Neuron (in vitro differentiated cells): Measurements from ENCODE around the gene ARRDC4.

Experiments
- H2AFZ ChIP-seq: one replicate; pipeline ENCODE4 v1.6.1; 2013; ENCODE audit warnings: low read depth, mild to moderate bottlenecking, inconsistent platforms, low read length, moderate library complexity
- H3K27me3 ChIP-seq: one replicate; pipeline ENCODE4 v1.6.1; 2013; ENCODE audit warnings: low read length; ENCODE audit not compliant: insufficient read depth
- H3K36me3 ChIP-seq: one replicate; pipeline ENCODE4 v1.6.1; 2013; ENCODE audit warnings: low read length; ENCODE audit not compliant: insufficient read depth
- H3K4me1 ChIP-seq: one replicate; pipeline ENCODE4 v1.6.1; 2013; ENCODE audit warnings: low read length; ENCODE audit not compliant: insufficient read depth
- H3K4me3 ChIP-seq: 2 replicates; pipeline ENCODE4 v1.5.1; 2013; ENCODE audit warnings: mild to moderate bottlenecking, low read length, moderate library complexity
- H3K9me3 ChIP-seq: one replicate; pipeline ENCODE4 v1.6.1; 2013; ENCODE audit warnings: low read length

ARRDC4 gene

GRCh38 chr15:98009169-98009568, 48.7 kb downstream of the ARRDC4 start:
- no peaks in the 10 kb centered on the region for H3K36me3 ChIP-seq
- H3K27me3 ChIP-seq: peaks cover under 1% of the 10 kb centered on the region
- no peak overlapping the region for H2AFZ ChIP-seq
- no peaks in the 10 kb centered on the region for H3K9me3 ChIP-seq
- H3K4me3 ChIP-seq: no peak overlapping the region
- H3K4me1 ChIP-seq: no peaks in the 10 kb centered on the region

- Histone ChIP-seq H3K9me3 (no peaks in the 10 kb centered on the region), H3K27me3 (no peaks in the 10 kb centered on the region), H3K36me3 (no peaks in the 10 kb centered on the region), H3K4me1 (no peaks in the 10 kb centered on the region), H2AFZ (no peak overlapping the region), H3K4me3 (no peak overlapping the region)
Measured at GRCh38 chr15:98009971-98010370, 49.5 kb downstream of the ARRDC4 start.

GRCh38 chr15:98012354-98012753, 51.9 kb downstream of the ARRDC4 start:
- no peak overlapping the region for H2AFZ ChIP-seq
- H3K4me1 ChIP-seq: no peaks in the 10 kb centered on the region
- no peak overlapping the region for H3K4me3 ChIP-seq
- H3K36me3 ChIP-seq: no peaks in the 10 kb centered on the region
- no peaks in the 10 kb centered on the region for H3K27me3 ChIP-seq
- no peaks in the 10 kb centered on the region for H3K9me3 ChIP-seq

GRCh38 chr15:98013631-98014030, 53.1 kb downstream of the ARRDC4 start:
- H3K4me1 ChIP-seq: no peaks in the 10 kb centered on the region
- no peaks in the 10 kb centered on the region for H3K36me3 ChIP-seq
- no peak overlapping the region for H3K4me3 ChIP-seq
- H3K9me3 ChIP-seq: no peaks in the 10 kb centered on the region
- no peak overlapping the region for H2AFZ ChIP-seq
- H3K27me3 ChIP-seq: no peaks in the 10 kb centered on the region

- H3K4me3 ChIP-seq: no peak overlapping the region
- H3K27me3 ChIP-seq: peaks cover 3% of the 10 kb centered on the region
- H3K9me3 ChIP-seq: no peaks in the 10 kb centered on the region
- no peaks in the 10 kb centered on the region for H3K4me1 ChIP-seq
- no peaks in the 10 kb centered on the region for H3K36me3 ChIP-seq
- no peak overlapping the region for H2AFZ ChIP-seq
Measured at GRCh38 chr15:98017150-98017964, 56.9 kb downstream of the ARRDC4 start.

GRCh38 chr15:98018761-98019351, 58.4 kb downstream of the ARRDC4 start:
- peaks cover 3% of the 10 kb centered on the region for H3K27me3 ChIP-seq
- no peaks in the 10 kb centered on the region for H3K4me1 ChIP-seq
- no peak overlapping the region for H3K4me3 ChIP-seq
- no peaks in the 10 kb centered on the region for H3K36me3 ChIP-seq
- no peaks in the 10 kb centered on the region for H3K9me3 ChIP-seq
- H2AFZ ChIP-seq: no peak overlapping the region
